Lower lobe of right lung (tissue), 2 donors: ENCODE results near the gene SMIM38. TPM values are rescaled to one million over a fixed set of nuclear protein-coding genes. Genes with fewer than 3 reads are reported as not detected.

Source experiments
- ATAC-seq, 2 donors: fragments of 200-7000 bp; cut with Tn5 transposase; one replicate each; pipeline ENCODE4 v1.9.1; 2020 to 2022; ENCODE audit warnings: mild to moderate bottlenecking in 2 of 2, moderate library complexity in 2 of 2
- DNase-seq: peaks from one replicate; pipeline ENCODE4 v3.0.0-alpha.2; 2020
- H3K27ac ChIP-seq: fragments of 200-600 bp; one replicate; pipeline ENCODE4 v1.8.0; 2022
- H3K27me3 ChIP-seq: fragments of 200-600 bp; one replicate; pipeline ENCODE4 v1.8.0; 2022; ENCODE audit warnings: low read depth
- H3K36me3 ChIP-seq: fragments of 200-600 bp; one replicate; pipeline ENCODE4 v1.8.0; 2022; ENCODE audit warnings: mild to moderate bottlenecking
- H3K4me1 ChIP-seq: fragments of 200-600 bp; one replicate; pipeline ENCODE4 v1.8.0; 2022
- H3K4me3 ChIP-seq: fragments of 200-600 bp; one replicate; pipeline ENCODE4 v1.8.0; 2022; ENCODE audit warnings: mild to moderate bottlenecking
- H3K9me3 ChIP-seq: fragments of 200-600 bp; one replicate; pipeline ENCODE4 v1.8.0; 2022
- CTCF ChIP-seq: fragments of 200-600 bp; IDR thresholded peaks from one replicate; pipeline ENCODE4 v1.8.0; 2022; ENCODE audit warnings: antibody characterized with exemption, mild to moderate bottlenecking
- intact Hi-C: fragments of 100-400 bp; cut with DNase I; formaldehyde crosslinking; loops from one replicate; pipeline ENCODE4 v1.11.0; 2022
- total RNA-seq: library from RNA; stranded (reverse); fragmentation: NEBNext Ultra II Directional; extraction: Animal tissue kit (Norgen Biotek cat#: 25700); gene quantifications from one replicate; pipeline ENCODE4 v1.2.1, GENCODE V29; 2021
- donor health status: DM: no; HTN: yes; CAD: no; lungs with severe emphysema.

SMIM38 gene
- total RNA-seq, 1 donor from 2014 or later: not detected

DNA sequence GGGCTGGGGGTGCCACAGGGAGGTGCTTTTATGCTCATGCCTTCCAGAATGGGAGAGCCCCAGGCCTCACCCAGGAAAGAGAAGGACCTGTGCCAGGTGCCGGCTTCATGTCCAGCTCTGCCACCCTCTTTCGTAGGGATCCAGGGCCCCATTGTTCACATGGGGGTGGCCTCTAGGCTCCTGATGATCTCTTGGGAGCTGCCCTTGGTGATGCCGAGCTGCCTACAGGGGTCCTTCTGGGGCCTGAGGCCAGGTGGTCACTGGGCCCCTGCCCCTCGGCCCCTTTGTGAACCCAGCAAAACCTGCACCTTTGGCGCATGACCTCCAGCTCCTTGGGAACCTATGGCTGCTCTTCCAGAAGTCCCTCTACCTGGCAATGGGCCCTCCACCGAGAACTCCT lies 41.4 kb upstream of the SMIM38 start:
- Histone ChIP-seq H3K36me3 (no peaks in the 10 kb centered on the region), H3K4me1 (no peaks in the 10 kb centered on the region), H3K9me3 (no peaks in the 10 kb centered on the region), H3K4me3 (no peak overlapping the region), H3K27ac (peak overlapping the region; percentile 71), H3K27me3 (no peaks in the 10 kb centered on the region)
- ATAC-seq: no peak
- DNase-seq: peak; percentile 26
- TF ChIP-seq CTCF: no peak
- intact Hi-C loops: no loop called here

- intact Hi-C loops: no loop called here
- H3K27ac ChIP-seq: peak overlapping the region; percentile 71
- peak; percentile 57 for DNase-seq
- H3K27me3 ChIP-seq: no peaks in the 10 kb centered on the region
- no peak for TF ChIP-seq CTCF
- H3K9me3 ChIP-seq: no peaks in the 10 kb centered on the region
- H3K36me3 ChIP-seq: no peaks in the 10 kb centered on the region
- no peaks in the 10 kb centered on the region for H3K4me1 ChIP-seq
- no peak overlapping the region for H3K4me3 ChIP-seq
- ATAC-seq: peak; percentile 65 to 85
Observed at GRCh38 chr11:69114811-69115523, 40.8 kb upstream of the SMIM38 start.

- H3K36me3 ChIP-seq: no peaks in the 10 kb centered on the region
- no peak for TF ChIP-seq CTCF
- DNase-seq (peak; percentile 90), ATAC-seq (peak; percentile 92 to 93)
- no peaks in the 10 kb centered on the region for H3K9me3 ChIP-seq
- peak overlapping the region; percentile 71 for H3K27ac ChIP-seq
- no peaks in the 10 kb centered on the region for H3K4me1 ChIP-seq
- H3K27me3 ChIP-seq: no peaks in the 10 kb centered on the region
- intact Hi-C loops: no loop called here
- no peak overlapping the region for H3K4me3 ChIP-seq
Observed at GRCh38 chr11:69115586-69116560, 39.9 kb upstream of the SMIM38 start.

DNA sequence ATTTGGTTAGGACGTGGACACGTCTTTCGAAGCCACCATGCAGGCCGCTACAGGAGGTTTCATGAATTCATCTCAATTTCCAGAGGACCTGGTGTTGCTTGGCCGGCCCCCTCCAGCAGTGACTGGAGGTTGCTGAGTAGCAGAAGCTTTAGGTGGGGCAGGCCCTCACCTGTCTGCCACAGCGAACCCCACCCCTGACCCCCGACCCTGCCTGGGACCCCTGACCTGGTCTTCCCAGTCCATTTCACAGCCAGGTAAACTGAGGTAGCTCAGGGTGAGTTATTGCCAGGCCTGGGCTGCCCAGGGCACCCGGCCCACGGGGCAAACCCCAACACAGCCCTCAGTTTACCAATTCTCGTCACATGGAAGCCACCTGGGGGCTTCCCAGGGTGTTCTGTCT lies 39.1 kb upstream of the SMIM38 start:
- TF ChIP-seq CTCF: no peak
- intact Hi-C loops: no loop called here

DNA sequence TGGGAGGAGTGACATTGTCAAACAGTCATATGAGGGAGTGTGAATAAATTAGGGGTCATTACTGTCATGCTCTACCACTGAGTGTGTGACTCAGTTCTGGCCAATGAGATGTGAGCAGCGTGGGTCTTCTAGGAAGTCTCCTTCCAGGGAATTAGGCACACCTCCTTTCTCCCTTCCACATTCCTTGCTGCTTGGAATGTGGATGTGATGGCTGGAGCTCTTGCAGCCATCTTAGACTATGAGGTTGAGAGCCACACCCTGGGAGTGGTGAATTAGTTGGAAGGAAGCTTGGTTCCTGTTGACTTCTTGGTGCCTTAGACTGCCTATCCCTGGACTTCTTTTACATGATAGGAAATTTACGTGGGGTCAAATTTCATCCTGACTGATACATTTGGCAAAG lies 36.5 kb upstream of the SMIM38 start:
- Histone ChIP-seq H3K36me3 (no peaks in the 10 kb centered on the region), H3K27me3 (no peaks in the 10 kb centered on the region), H3K4me3 (no peak overlapping the region), H3K9me3 (no peaks in the 10 kb centered on the region), H3K27ac (no peak overlapping the region), H3K4me1 (peaks cover 28% of the 10 kb centered on the region)
- no peak for TF ChIP-seq CTCF
- intact Hi-C loops: no loop called here
- DNase-seq: no peak
- no peak for ATAC-seq

More for the DNA sequence above, 39.1 kb upstream of the SMIM38 start:
- ATAC-seq: no peak
- peak; percentile 37 for DNase-seq
- Histone ChIP-seq H3K9me3 (no peaks in the 10 kb centered on the region), H3K27ac (no peak overlapping the region), H3K4me3 (no peak overlapping the region), H3K36me3 (no peaks in the 10 kb centered on the region), H3K4me1 (peaks cover 3% of the 10 kb centered on the region), H3K27me3 (no peaks in the 10 kb centered on the region)
